LoVo (cell line): ENCODE data around the gene KAZN.
A peak's percentile ranks its signal among the peaks of the same experiment; 100 is the strongest.

Experiments used
- DNase-seq: peaks from one replicate; pipeline ENCODE4 v3.0.0-alpha.2; 2016; ENCODE audit warnings: low spot score

KAZN gene

DNA sequence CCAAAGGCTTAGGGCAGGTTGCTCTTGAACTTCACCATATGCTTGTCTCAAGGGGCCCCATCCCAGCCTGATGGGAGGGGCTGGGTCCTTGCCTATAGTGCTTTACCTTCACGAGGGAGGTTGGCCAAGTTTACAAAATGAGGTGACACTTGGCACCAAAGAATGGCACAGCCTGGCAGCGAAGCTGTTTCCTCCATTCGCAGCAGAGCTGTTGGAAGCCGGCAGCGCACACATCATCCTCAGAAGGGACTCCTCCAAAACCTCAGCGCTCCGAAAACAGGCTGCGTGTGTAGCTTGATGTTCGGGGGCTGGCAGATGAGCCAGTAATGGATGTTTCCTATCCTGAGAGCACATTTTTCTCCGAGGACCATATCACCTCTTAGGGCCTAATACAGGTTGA is 116.8 kb downstream of the KAZN start:
- DNase-seq: no peak

DNA sequence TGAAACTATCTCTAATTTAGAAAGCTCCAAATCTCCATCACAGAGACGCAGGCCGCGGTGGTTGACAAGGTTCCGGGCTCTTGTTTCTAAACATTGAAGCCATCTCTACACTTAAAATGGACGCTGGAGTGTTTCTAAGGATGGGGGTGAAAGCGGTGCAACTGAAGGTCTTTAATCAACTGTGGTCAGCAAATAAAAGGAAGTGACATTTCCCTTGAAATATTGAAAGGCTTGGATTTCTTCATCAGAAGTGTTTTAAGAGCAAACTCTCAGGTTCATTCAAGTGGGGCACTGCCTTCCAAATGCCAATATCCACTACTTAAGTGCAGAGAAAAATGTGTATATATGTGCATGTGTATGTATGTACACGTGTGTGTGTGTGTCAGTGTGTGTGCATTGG is 117.3 kb downstream of the KAZN start:
- no peak for DNase-seq

GRCh38 chr1:14716474-14716873 is 118.0 kb downstream of the KAZN start:
- DNase-seq: no peak

- no peak for DNase-seq
Measured at GRCh38 chr1:14718476-14718875, 120.0 kb downstream of the KAZN start.

- DNase-seq: no peak
Measured at GRCh38 chr1:14723401-14723800, 124.9 kb downstream of the KAZN start.

GRCh38 chr1:14724246-14724645 is 125.8 kb downstream of the KAZN start:
- DNase-seq: no peak

DNA sequence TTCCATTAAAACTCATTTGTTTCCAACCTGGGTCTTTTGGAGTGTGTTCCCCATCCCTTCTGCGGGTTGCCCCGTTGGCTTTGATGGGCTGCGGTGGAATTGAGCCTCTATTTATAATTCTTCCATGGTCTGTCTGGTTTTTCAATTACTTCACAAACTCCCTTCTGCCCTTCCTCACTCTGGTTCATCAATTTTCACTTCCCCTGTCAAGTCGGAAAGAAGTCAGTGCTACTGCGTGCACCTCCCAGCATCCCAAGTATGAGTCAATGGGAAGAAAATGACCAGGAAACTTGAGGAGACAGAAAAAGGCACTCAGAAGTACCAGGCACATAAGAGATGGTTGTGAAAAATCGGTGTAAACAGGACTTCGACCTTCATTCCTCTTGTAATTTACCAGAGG is 126.2 kb downstream of the KAZN start:
- no peak for DNase-seq

- DNase-seq: no peak
Measured at GRCh38 chr1:14725238-14725637, 126.8 kb downstream of the KAZN start.

- DNase-seq: no peak
Measured at GRCh38 chr1:14725695-14726094, 127.2 kb downstream of the KAZN start.

- no peak for DNase-seq
Measured at GRCh38 chr1:14726606-14727005, 128.1 kb downstream of the KAZN start.

- no peak for DNase-seq
Measured at GRCh38 chr1:14728516-14728915, 130.0 kb downstream of the KAZN start.

- no peak for DNase-seq
Measured at GRCh38 chr1:14732728-14733047, 134.2 kb downstream of the KAZN start.

- no peak for DNase-seq
Measured at GRCh38 chr1:14733048-14733778, 134.7 kb downstream of the KAZN start.

DNA sequence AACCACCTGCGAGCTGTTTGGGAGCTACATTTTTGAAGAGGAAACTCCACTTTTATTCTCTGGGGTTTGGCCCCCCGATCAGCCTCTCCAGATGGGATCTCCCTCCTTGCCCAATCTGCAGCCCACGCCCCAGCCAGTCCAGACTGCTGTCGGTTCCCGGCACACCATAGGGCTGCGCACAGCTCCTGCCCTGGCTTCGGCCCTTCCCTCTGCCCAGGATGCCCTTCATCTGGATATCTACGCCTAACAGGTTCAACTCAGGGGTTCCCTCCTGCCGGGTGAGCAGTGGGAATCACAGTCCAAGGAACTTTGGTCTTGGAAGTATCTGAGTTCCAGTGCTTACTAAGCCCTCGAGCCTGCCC is 135.3 kb downstream of the KAZN start:
- no peak for DNase-seq

DNA sequence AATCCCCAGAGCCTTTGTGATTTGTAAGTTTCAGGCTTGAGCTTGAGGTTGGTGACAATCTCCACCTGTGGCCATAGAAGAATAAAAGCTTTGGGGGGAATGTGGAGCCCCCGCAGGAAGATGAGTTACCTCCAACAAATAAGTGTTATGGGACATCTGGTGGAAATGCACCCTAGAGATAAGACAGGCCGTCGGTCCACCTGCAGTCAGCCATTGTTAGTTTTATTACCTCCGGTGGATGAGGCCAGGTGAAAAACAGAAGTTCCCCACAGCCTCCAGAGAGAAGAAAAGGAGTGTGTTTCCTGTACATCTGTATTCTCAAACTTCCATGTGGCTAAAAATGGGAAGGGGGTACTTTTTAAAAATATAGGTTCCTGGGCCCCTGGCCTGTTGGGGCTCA is 137.4 kb downstream of the KAZN start:
- no peak for DNase-seq

DNA sequence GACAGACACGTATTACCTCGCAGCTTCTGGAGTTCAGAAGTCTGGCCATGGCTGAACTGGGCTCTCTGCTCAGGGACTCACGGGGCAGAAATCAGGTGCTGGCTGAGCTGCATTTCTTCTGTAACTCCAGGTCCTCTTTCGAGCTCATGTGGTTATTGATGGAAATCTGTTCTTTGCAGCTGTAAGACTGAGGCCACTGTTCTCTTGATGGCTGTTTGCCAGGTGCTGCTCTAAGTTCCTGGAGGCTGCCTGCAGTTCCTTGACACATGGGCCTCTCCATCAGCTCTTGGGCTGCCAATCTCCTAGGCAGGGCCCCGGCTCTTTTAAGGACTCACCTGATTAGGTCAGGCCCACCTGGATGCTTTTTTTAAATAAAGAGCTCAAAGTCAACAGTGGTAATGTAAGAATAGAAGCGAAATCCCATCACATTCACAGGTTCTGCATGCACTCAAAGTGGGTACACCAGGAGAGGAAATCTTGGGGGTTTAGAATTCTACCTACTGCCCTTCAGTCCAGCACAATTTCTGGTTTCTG is 139.1 kb downstream of the KAZN start:
- no peak for DNase-seq

DNA sequence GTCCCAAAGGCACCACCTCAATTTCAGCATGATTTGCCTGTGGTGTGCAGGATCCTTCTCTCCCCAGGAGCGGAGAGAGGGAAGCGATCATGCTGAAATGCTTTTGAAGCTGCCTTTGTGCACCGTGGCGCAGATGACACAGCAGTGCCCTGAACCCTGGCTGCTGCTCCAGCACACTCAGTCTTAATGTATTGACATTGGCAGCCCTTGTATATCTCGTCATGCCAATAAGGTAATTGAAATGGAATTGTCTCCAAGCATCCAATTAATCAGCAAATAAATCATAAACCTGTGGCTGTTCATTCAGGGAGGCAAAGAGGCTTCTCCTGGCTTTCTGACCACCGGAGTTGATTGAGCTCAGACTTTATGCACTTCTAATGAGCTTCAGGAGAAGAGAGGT is 139.8 kb downstream of the KAZN start:
- no peak for DNase-seq

- DNase-seq: no peak
Measured at GRCh38 chr1:14738647-14739046, 140.2 kb downstream of the KAZN start.

GRCh38 chr1:14739082-14739832 is 140.8 kb downstream of the KAZN start:
- no peak for DNase-seq

DNA sequence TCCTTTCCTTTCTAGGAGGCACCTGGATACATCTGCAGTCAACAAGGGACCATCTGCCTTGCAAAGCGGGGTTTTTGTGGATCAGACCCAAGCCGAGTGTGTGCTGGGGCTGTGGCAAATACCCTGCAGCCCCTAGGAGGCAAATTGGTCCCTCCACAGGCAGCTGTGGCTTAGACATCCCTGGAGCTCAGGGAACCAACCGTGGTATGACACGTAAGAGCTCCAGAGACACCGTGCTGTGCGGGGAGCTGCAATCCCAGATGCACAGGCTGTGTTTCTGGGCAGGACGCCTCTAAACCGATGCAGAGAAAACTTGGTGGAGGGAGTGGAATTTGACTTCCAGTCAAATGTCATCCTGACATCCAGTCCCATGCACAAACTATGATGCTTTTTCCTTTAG is 141.5 kb downstream of the KAZN start:
- DNase-seq: no peak

- no peak for DNase-seq
Measured at GRCh38 chr1:14741082-14741481, 142.6 kb downstream of the KAZN start.

DNA sequence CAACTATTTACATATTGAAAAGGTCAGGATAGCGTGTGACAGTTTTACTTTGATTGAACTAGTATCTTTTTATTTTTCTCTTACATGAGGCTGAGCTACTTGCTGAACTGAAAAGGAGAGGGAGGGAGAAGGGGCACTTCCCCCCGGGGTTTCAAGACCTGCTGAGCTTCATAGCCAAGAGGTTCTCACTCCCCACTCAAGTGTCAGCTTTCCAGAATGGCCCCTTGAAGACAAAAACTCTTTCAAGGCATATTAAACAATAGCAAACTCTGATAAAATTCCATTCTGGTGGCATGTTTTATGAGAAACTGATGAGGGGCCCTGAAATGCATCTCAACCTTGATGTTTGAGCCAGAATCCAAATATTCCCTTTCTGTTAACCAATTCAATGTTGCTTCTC is 143.0 kb downstream of the KAZN start:
- no peak for DNase-seq

GRCh38 chr1:14742181-14742980 is 143.9 kb downstream of the KAZN start:
- DNase-seq: peak; percentile 4
